Measurements from ENCODE around the gene PCLAF. TPM values are rescaled to one million over a fixed set of nuclear protein-coding genes. Genes with fewer than 3 reads are reported as not detected.

PCLAF gene
- total and polyA plus RNA-seq, 2 of the 4 experiments (the other 2 are of a cell fraction) = 12.9 to 60.5 TPM

GRCh38 chr15:64389036-64389435 is 7.8 kb upstream of the PCLAF start:
- in situ Hi-C loops (cut with MboI; ENCODE audit: low sequenced_read_pairs) = no loop called here
- H2AK9ac ChIP-seq (replicated peaks; ENCODE audit: low read depth, low read length, poor library complexity) = no peak overlapping the region
- no peak overlapping the region; the same call in 1 of the 2 replicates for H3K4me2 ChIP-seq (ENCODE audit: low read depth, low read length)
- H4K5ac ChIP-seq (ENCODE audit: low read depth, low read length) = no peak overlapping the region
- H2AFZ ChIP-seq (replicated peaks; ENCODE audit: low read length, poor library complexity) = no peak overlapping the region
- H3K18ac ChIP-seq (ENCODE audit: low read depth, low read length) = no peak overlapping the region
- peaks cover 1% of the 10 kb centered on the region; the same call in 1 of the 2 replicates for H3K36me3 ChIP-seq (ENCODE audit: control insufficient read depth, insufficient read depth, low read length)
- no peak overlapping the region for H3K4ac ChIP-seq (ENCODE audit: low read depth, low read length)
- H4K8ac ChIP-seq (ENCODE audit: low read depth in 2 of 2, low read length in 2 of 2) = no peak overlapping the region
- ChIA-PET POLR2A (ENCODE audit: unreplicated experiment) (no interaction called here), CTCF (no interaction called here)
- DNase-seq = no peak
- no peak overlapping the region for H2BK15ac ChIP-seq (ENCODE audit: low read depth, low read length)
- no peak overlapping the region for H3K4me3 ChIP-seq (ENCODE audit: insufficient read depth, low read depth, low read length)
- 0 out of 2 replicates have a peak overlapping the region, but pooled peaks have one; percentile 75 for H2AK5ac ChIP-seq (ENCODE audit: low read depth, low read length)
- no peak overlapping the region for H2BK120ac ChIP-seq (ENCODE audit: low read depth, low read length)
- intact Hi-C loops (cut with micrococcal nuclease) = no loop called here
- no peak overlapping the region for H3K14ac ChIP-seq (replicated peaks; ENCODE audit: low read depth, low read length)
- no peak overlapping the region for H3K9ac ChIP-seq (ENCODE audit: low read depth, low read length)
- 100% methylated on average over 3 of the region's 5 CpGs; no CpG with 5 or more reads in 1 of the 2 experiments for WGBS, 2 experiments (ENCODE audit: extremely low coverage in 2 of 2, insufficient read length in 1 of 2)
- no peak overlapping the region for H3K27ac ChIP-seq (ENCODE audit: insufficient read depth, low read length)
- H4K91ac ChIP-seq (ENCODE audit: insufficient read depth, low read depth, low read length) = no peak overlapping the region
- no peaks in the 10 kb centered on the region for H3K9me3 ChIP-seq (ENCODE audit: control insufficient read depth, insufficient read depth, low read length)
- no peak overlapping the region for H3K23ac ChIP-seq (ENCODE audit: low read depth, low read length)
- BruUV-seq (replicated peaks) = no TSS peak
- no peak overlapping the region for H2BK5ac ChIP-seq (ENCODE audit: low read depth, low read length, poor library complexity, severe bottlenecking)
- no peak overlapping the region for H2BK20ac ChIP-seq (ENCODE audit: low read depth, low read length)
- peaks cover 9% of the 10 kb centered on the region for H3K9me1 ChIP-seq (ENCODE audit: insufficient read depth, low read length)
- 0 out of 2 replicates have a peak, but pooled peaks cover 1% of the 10 kb centered on the region for H3K4me1 ChIP-seq (ENCODE audit: control insufficient read depth, insufficient read depth, low read length)
- no peaks in the 10 kb centered on the region for H3K27me3 ChIP-seq (ENCODE audit: control insufficient read depth, insufficient read depth, low read length)
- TF ChIP-seq SMC3 (IDR thresholded peaks at IDR 0.05; ENCODE audit: low read depth, low read length) (no peak), USF2 (IDR thresholded peaks at IDR 0.05; ENCODE audit: low read depth, low read length) (no peak), CTCF (conservative IDR thresholded peaks at IDR 0.05; ENCODE audit: low read depth, low read length) (no peak), CHD1 (IDR thresholded peaks at IDR 0.05; ENCODE audit: low read depth, low read length) (no peak), RCOR1 (IDR thresholded peaks at IDR 0.05; ENCODE audit: insufficient replicate concordance, low read length) (no peak), BHLHE40 (IDR thresholded peaks at IDR 0.05; ENCODE audit: low read depth, low read length) (no peak), MAFK (IDR thresholded peaks at IDR 0.05; ENCODE audit: low read depth, low read length) (no peak), MAZ (IDR thresholded peaks at IDR 0.05; ENCODE audit: borderline replicate concordance, low read depth, low read length) (no peak), POLR2A (IDR thresholded peaks at IDR 0.05; ENCODE audit: low read depth, low read length) (no peak), RAD21 (IDR thresholded peaks at IDR 0.05; ENCODE audit: low read length) (no peak)
- TF ChIP-seq, protein P1, sequence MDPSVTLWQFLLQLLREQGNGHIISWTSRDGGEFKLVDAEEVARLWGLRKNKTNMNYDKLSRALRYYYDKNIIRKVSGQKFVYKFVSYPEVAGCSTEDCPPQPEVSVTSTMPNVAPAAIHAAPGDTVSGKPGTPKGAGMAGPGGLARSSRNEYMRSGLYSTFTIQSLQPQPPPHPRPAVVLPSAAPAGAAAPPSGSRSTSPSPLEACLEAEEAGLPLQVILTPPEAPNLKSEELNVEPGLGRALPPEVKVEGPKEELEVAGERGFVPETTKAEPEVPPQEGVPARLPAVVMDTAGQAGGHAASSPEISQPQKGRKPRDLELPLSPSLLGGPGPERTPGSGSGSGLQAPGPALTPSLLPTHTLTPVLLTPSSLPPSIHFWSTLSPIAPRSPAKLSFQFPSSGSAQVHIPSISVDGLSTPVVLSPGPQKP (IDR thresholded peaks at IDR 0.05; ENCODE audit: borderline replicate concordance, low read depth, low read length) = no peak
- ATAC-seq (ENCODE audit: low read depth) = no peak
- H3K79me1 ChIP-seq (ENCODE audit: low read depth in 1 of 2, low read length in 2 of 2) = peaks cover 12 to 31% of the 10 kb centered on the region in 2 experiments
- no peak overlapping the region for H3K56ac ChIP-seq (ENCODE audit: extremely low read depth, insufficient read depth, low read length)
- H4K20me1 ChIP-seq (ENCODE audit: insufficient read depth, low read length) = no peaks in the 10 kb centered on the region; the same call in 1 of the 2 replicates
- dilution Hi-C loops (cut with HindIII; ENCODE audit: low sequenced_read_pairs, unreplicated experiment) = no loop called here
